H1 (cell line): ENCODE results near the gene CHPF. TPM values are rescaled to one million over a fixed set of nuclear protein-coding genes. Genes with fewer than 3 reads are reported as not detected.

Experiments used
- CTCF ChIA-PET: fragments of 300-600 bp; sonication (Branson Sonifier 250); formaldehyde crosslinking; loops from one replicate; lab custom pipeline; 2021; ENCODE audit not compliant: partially characterized antibody; lab: Charles Lee
- POLR2A ChIA-PET: fragments of 300-600 bp; sonication (Branson Sonifier 250); formaldehyde crosslinking; loops from one replicate; lab custom pipeline; 2021; ENCODE audit warnings: inconsistent platforms; ENCODE audit not compliant: partially characterized antibody; lab: Charles Lee
- DNase-seq, 2 experiments: peaks; one replicate each; pipeline versions ENCODE4 v3.0.0 to v3.0.0-alpha.2; 2010 to 2022; ENCODE audit warnings: low spot score in 2 of 2, low read depth in 1 of 2, mixed read lengths in 1 of 2
- FAIRE-seq: peaks from 2 replicates; lab custom pipeline; 2011; peaks lifted over from hg19 to GRCh38; lab: Jason Lieb, UNC
- H2AFZ ChIP-seq: 2 replicates; pipeline ENCODE4 v1.8.1; 2012; ENCODE audit warnings: low read length, inconsistent platforms
- H2AK5ac ChIP-seq: 2 replicates; pipeline ENCODE4 v1.6.1; 2013; ENCODE audit warnings: low read depth, low read length
- H2BK120ac ChIP-seq: replicated peaks from 2 replicates; pipeline ENCODE3; 2013; ENCODE audit warnings: low read depth, low read length, inconsistent platforms
- H2BK12ac ChIP-seq: 2 replicates; pipeline ENCODE4 v1.6.1; 2013; ENCODE audit warnings: low read depth, low read length
- H2BK15ac ChIP-seq: 2 replicates; pipeline ENCODE4 v1.6.1; 2013; ENCODE audit warnings: low read length
- H2BK20ac ChIP-seq: 2 replicates; pipeline ENCODE4 v1.6.1; 2013; ENCODE audit warnings: low read length
- H2BK5ac ChIP-seq: 2 replicates; pipeline ENCODE4 v1.6.1; 2013; ENCODE audit warnings: low read depth, low read length
- H3K14ac ChIP-seq: 2 replicates; pipeline ENCODE4 v1.6.1; 2013; ENCODE audit warnings: inconsistent platforms; ENCODE audit not compliant: insufficient read length
- H3K18ac ChIP-seq: 2 replicates; pipeline ENCODE4 v1.6.1; 2013; ENCODE audit warnings: low read length; ENCODE audit errors: extremely low read depth
- H3K23ac ChIP-seq: 2 replicates; pipeline ENCODE4 v1.6.1; 2013; ENCODE audit warnings: inconsistent platforms; ENCODE audit not compliant: insufficient read length
- H3K23me2 ChIP-seq: 2 replicates; pipeline ENCODE4 v1.6.1; 2013; ENCODE audit warnings: low read depth, low read length
- H3K27ac ChIP-seq: 2 replicates; pipeline ENCODE4 v1.6.1; 2011; ENCODE audit warnings: low read depth, low read length, inconsistent platforms
- H3K27me3 ChIP-seq, 4 experiments: replicated peaks in 1 of 4; 1 replicate in 1 of 4; 2 replicates in 3 of 4; pipeline versions ENCODE4 v1.6.1 to v1.8.1; 2011 to 2013; ENCODE audit warnings: low read length in 3 of 4, mild to moderate bottlenecking in 3 of 4, inconsistent platforms in 2 of 4, mixed read lengths in 2 of 4, moderate library complexity in 1 of 4; ENCODE audit not compliant: control insufficient read depth in 3 of 4, insufficient read depth in 3 of 4; ENCODE audit errors: extremely low read depth in 1 of 4
- H3K36me3 ChIP-seq, 4 experiments: 2 replicates each; pipeline versions ENCODE4 v1.6.1 to v1.8.1; 2011 to 2013; ENCODE audit warnings: mild to moderate bottlenecking in 4 of 4, low read length in 3 of 4, moderate library complexity in 2 of 4, control low read depth in 1 of 4, inconsistent platforms in 1 of 4; ENCODE audit not compliant: insufficient read depth in 4 of 4, control insufficient read depth in 2 of 4
- H3K4ac ChIP-seq: replicated peaks from 2 replicates; pipeline ENCODE3; 2013; ENCODE audit warnings: low read length, low read depth, mixed read lengths, inconsistent platforms; ENCODE audit not compliant: insufficient read length
- H3K4me1 ChIP-seq, 4 experiments: replicated peaks in 1 of 4; 1 replicate in 1 of 4; 2 replicates in 3 of 4; pipeline versions ENCODE4 v1.6.1 to v1.8.1; 2011 to 2013; ENCODE audit warnings: low read length in 3 of 4, inconsistent platforms in 2 of 4, mixed read lengths in 1 of 4; ENCODE audit not compliant: insufficient read depth in 4 of 4, control insufficient read depth in 3 of 4
- H3K4me2 ChIP-seq, 2 experiments: 2 replicates each; pipeline versions ENCODE4 v1.6.1 to v1.8.1; 2011 to 2013; ENCODE audit warnings: low read depth in 2 of 2, low read length in 2 of 2, control low read depth in 1 of 2, inconsistent platforms in 1 of 2, mild to moderate bottlenecking in 1 of 2; ENCODE audit not compliant: insufficient read depth in 1 of 2
- H3K4me3 ChIP-seq, 4 experiments: fragments of 200-600, 300-600 bp in 1 of 4; sonication (generic), shearing (Covaris generic), sonication (Bioruptor Twin) in 1 of 4; 2 replicates each; pipeline versions ENCODE4 v1.5.1 to v1.8.1; 2011 to 2016; ENCODE audit warnings: low read length in 4 of 4, low read depth in 3 of 4, control low read depth in 2 of 4, inconsistent platforms in 2 of 4, mild to moderate bottlenecking in 2 of 4, mixed read lengths in 1 of 4, moderate library complexity in 1 of 4; ENCODE audit not compliant: insufficient read depth in 2 of 4; ENCODE audit errors: extremely low read depth in 1 of 4
- H3K56ac ChIP-seq: replicated peaks from 2 replicates; pipeline ENCODE3; 2013; ENCODE audit warnings: low read depth, mild to moderate bottlenecking, mixed read lengths, low read length, inconsistent platforms; ENCODE audit not compliant: insufficient read length
- H3K79me1 ChIP-seq: 2 replicates; pipeline ENCODE4 v1.6.1; 2013; ENCODE audit warnings: low read depth, low read length, control low read depth
- H3K79me2 ChIP-seq, 2 experiments: 2 replicates each; pipeline versions ENCODE4 v1.6.1 to v1.8.1; 2012 to 2013; ENCODE audit warnings: low read length in 2 of 2, mild to moderate bottlenecking in 2 of 2, inconsistent platforms in 1 of 2; ENCODE audit not compliant: insufficient read depth in 2 of 2, control insufficient read depth in 1 of 2
- H3K9ac ChIP-seq, 4 experiments: replicated peaks in 1 of 4; 1 replicate in 1 of 4; 2 replicates in 3 of 4; pipeline versions ENCODE4 v1.6.1 to v1.8.1; 2011 to 2013; ENCODE audit warnings: low read depth in 3 of 4, low read length in 3 of 4, control low read depth in 2 of 4, mild to moderate bottlenecking in 2 of 4, moderate library complexity in 2 of 4, inconsistent platforms in 1 of 4; ENCODE audit errors: extremely low read depth in 1 of 4
- H3K9me3 ChIP-seq, 2 experiments: 2 replicates each; pipeline versions ENCODE4 v1.6.1 to v1.8.1; 2012 to 2013; ENCODE audit warnings: mild to moderate bottlenecking in 2 of 2, moderate library complexity in 2 of 2, control low read depth in 1 of 2, inconsistent platforms in 1 of 2, low read depth in 1 of 2, low read length in 1 of 2, mixed read lengths in 1 of 2; ENCODE audit not compliant: insufficient read depth in 2 of 2
- H4K20me1 ChIP-seq, 2 experiments: replicated peaks in 1 of 2; 2 replicates each; pipeline versions ENCODE3 to v1.8.1; 2011 to 2013; ENCODE audit warnings: inconsistent platforms in 2 of 2, low read length in 2 of 2, mild to moderate bottlenecking in 1 of 2; ENCODE audit not compliant: insufficient read depth in 2 of 2, control insufficient read depth in 1 of 2
- H4K5ac ChIP-seq: 2 replicates; pipeline ENCODE4 v1.6.1; 2013; ENCODE audit warnings: low read length, low read depth, mixed read lengths, inconsistent platforms; ENCODE audit not compliant: insufficient read length
- H4K8ac ChIP-seq: 2 replicates; pipeline ENCODE4 v1.8.0; 2013; ENCODE audit warnings: mild to moderate bottlenecking, moderate library complexity, low read length, inconsistent platforms; ENCODE audit not compliant: insufficient read depth; ENCODE audit errors: extremely low read depth
- H4K91ac ChIP-seq: replicated peaks from 2 replicates; pipeline ENCODE3; 2013; ENCODE audit warnings: low read length, mixed read lengths, inconsistent platforms; ENCODE audit not compliant: insufficient read length
- ASH2L ChIP-seq: fragments of 200-600, 300-600 bp; sonication (generic); IDR thresholded peaks from one replicate; pipeline ENCODE4 v1.7.1; 2017; ENCODE audit warnings: low read length
- EZH2 ChIP-seq: fragments of 200-600 bp; sonication (generic); IDR thresholded peaks from 2 replicates; pipeline ENCODE4 v1.7.1; 2012; ENCODE audit warnings: low read depth, mild to moderate bottlenecking, moderate library complexity, low read length, inconsistent platforms; ENCODE audit not compliant: severe bottlenecking
- FOSL1 ChIP-seq: IDR thresholded peaks from 2 replicates; pipeline ENCODE4 v1.6.1; 2011; ENCODE audit warnings: mild to moderate bottlenecking, low read depth, low read length, moderate library complexity; ENCODE audit not compliant: insufficient read depth
- KDM4A ChIP-seq: IDR thresholded peaks from one replicate; pipeline ENCODE4 v1.7.1; 2012; ENCODE audit warnings: low read depth, mild to moderate bottlenecking, moderate library complexity, low read length, inconsistent platforms; ENCODE audit not compliant: severe bottlenecking
- MAFK ChIP-seq: IDR thresholded peaks from 2 replicates; pipeline ENCODE4 v1.6.1; 2012; ENCODE audit warnings: low read depth, mild to moderate bottlenecking, improper control_type of control experiment, low read length
- POU5F1 ChIP-seq: IDR thresholded peaks from 2 replicates; pipeline ENCODE4 v1.6.1; 2011; ENCODE audit warnings: low read depth, mild to moderate bottlenecking, low read length, moderate library complexity
- RNF2 ChIP-seq: fragments of 200-900, 300-1000 bp; sonication (generic); IDR thresholded peaks from 2 replicates; pipeline ENCODE4 v1.7.1; 2016; ENCODE audit warnings: borderline replicate concordance, low read depth, mild to moderate bottlenecking, antibody characterized with exemption, low read length; ENCODE audit not compliant: poor library complexity, severe bottlenecking; ENCODE audit errors: missing control alignments
- SRF ChIP-seq: IDR thresholded peaks from 2 replicates; pipeline ENCODE4 v1.6.1; 2011; ENCODE audit warnings: mild to moderate bottlenecking, low read depth, low read length, moderate library complexity
- TEAD4 ChIP-seq: IDR thresholded peaks from 2 replicates; pipeline ENCODE4 v1.6.1; 2012; ENCODE audit warnings: low read depth, low read length, inconsistent platforms, mixed read lengths
- WGBS, 2 experiments: shearing (Covaris generic) in 1 of 2; methylation state at CpG; one replicate each; pipeline versions ENCODE4 v1.1.6 to v1.1.7; 2013 to 2015; ENCODE audit warnings: low lambda C conversion rate in 2 of 2, mixed read lengths in 2 of 2, inconsistent platforms in 1 of 2, low coverage in 1 of 2, missing lambda C conversion rate in 1 of 2; ENCODE audit not compliant: insufficient replicate concordance in 2 of 2, insufficient coverage in 1 of 2, insufficient read length in 1 of 2; ENCODE audit errors: extremely low coverage in 1 of 2, missing lambda C conversion rate in 1 of 2; 5-methylcytosine and 5-hydroxymethylcytosine counted together
- polyA plus RNA-seq, 7 experiments: library from polyadenylated mRNA; depleted of rRNA in 3 of 7; stranded (reverse) in 5 of 7; unstranded in 2 of 7; fragments of >200 nt in 5 of 7; fragments of 200-250 nt in 2 of 7; gene quantifications; 1 replicate in 5 of 7; 2 replicates in 1 of 7; 4 replicates in 1 of 7; pipeline versions ENCODE4 v1.2.1 to v1.2.3, GENCODE V29; 2011 to 2013; ENCODE audit warnings: missing spikeins in 2 of 7, mixed read lengths in 2 of 7
- total RNA-seq: library from RNA; stranded (reverse); fragmentation: NEBNext Ultra II Directional; extraction: Animal tissue kit (Norgen Biotek cat#: 25700); gene quantifications from 2 replicates; pipeline ENCODE4 v1.2.1, GENCODE V29; 2021
- TF ChIP-seq, protein P1 (sequence below): IDR thresholded peaks from 2 replicates; pipeline ENCODE4 v1.6.1; 2012; ENCODE audit warnings: inconsistent platforms

CHPF gene
- total and polyA plus RNA-seq, 2 of the 8 experiments (the other 6 are each of a cell fraction or from before 2014, with no cell fraction given), result 62.9 to 67.3 TPM

DNA sequence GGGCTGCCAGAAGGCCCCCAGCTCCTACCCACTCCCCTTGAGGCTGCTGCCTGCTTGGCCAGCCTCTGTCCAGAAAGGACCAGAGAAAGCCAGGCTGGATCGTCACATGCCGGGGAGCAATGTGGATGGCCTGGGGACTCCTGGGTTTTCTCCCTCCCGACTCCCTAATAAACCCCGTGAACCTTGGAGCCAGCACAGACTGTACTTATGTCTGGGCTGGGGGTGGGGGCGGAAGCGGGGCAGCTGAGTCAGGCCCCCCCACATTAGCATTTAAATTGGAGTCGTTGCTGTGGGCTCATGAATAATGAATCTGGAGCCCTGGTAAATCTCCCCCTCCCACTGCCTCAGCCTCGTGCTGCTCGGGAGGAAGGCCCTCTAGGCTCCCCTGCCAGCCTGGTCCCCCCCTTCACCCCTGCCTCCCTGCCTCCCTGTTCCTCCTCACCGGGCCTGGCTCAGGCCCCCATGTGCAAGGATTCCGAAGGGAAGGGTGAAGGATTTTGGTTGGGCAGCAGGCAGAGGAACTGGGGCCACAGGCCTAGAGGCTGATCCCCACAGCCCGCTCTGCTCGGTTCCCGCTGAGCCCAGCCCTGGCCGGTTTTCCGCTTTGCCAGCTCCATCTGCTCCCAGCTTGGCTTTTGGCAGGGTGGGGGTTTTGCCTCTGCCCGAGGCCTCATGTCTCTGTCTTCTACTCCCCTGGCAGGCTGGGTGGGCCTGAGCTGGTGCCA is 36.6 kb downstream of the CHPF start:
- POLR2A ChIA-PET, result interaction anchor here (0.5 to 11.0 kb wide), 14 partner anchors 11 to 564 kb away, joined by 3 to 216 read pairs (median 3); partner anchors contain the start of genes GMPPA and SPEG
- TF ChIP-seq ASH2L (peak; percentile 39), KDM4A (no peak), MAFK (no peak), SRF (no peak), FOSL1 (no peak), TEAD4 (no peak), EZH2 (no peak), POU5F1 (0 out of 2 replicates have a peak, but pooled peaks have one; percentile 12), RNF2 (no peak)
- TF ChIP-seq, protein P1, sequence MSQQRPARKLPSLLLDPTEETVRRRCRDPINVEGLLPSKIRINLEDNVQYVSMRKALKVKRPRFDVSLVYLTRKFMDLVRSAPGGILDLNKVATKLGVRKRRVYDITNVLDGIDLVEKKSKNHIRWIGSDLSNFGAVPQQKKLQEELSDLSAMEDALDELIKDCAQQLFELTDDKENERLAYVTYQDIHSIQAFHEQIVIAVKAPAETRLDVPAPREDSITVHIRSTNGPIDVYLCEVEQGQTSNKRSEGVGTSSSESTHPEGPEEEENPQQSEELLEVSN, result peak; percentile 80

More for the DNA sequence above, 36.6 kb downstream of the CHPF start:
- Histone ChIP-seq H3K36me3 (peaks cover 0 to 7% (median 0%) of the 10 kb centered on the region in 4 experiments; a peak in 2 of 8 replicates), H3K4me3 (peak overlapping the region in 1 of 4 experiments; percentile 3; a peak in 1 of 8 replicates), H3K27ac (peak overlapping the region; percentile 89; the same call in 1 of the 2 replicates), H3K9ac (peak overlapping the region in 3 of 4 experiments; percentile 26 to 54 (median 45); a peak in 4 of 7 replicates), H3K4me2 (peak overlapping the region; percentile 41 to 42), H3K4me1 (peaks cover 4 to 52% (median 44%) of the 10 kb centered on the region in 4 experiments), H2BK120ac (peak overlapping the region; percentile 97), H3K9me3 (no peaks in the 10 kb centered on the region), H2BK20ac (peak overlapping the region; percentile 98), H2BK15ac (peak overlapping the region; percentile 72; the same call in 1 of the 2 replicates), H2BK5ac (peak overlapping the region; percentile 99), H3K4ac (peak overlapping the region; percentile 89), H2AFZ (no peak overlapping the region), H2AK5ac (peak overlapping the region; percentile 97; the same call in 1 of the 2 replicates), H3K79me2 (no peaks in the 10 kb centered on the region), H4K91ac (peak overlapping the region; percentile 91), H3K56ac (peak overlapping the region; percentile 85), H2BK12ac (peak overlapping the region; percentile 95), H3K18ac (peak overlapping the region; percentile 96), H3K27me3 (peaks cover 0 to 8% (median 4%) of the 10 kb centered on the region in 4 experiments; a peak in 5 of 7 replicates), H4K8ac (peak overlapping the region; percentile 91; the same call in 1 of the 2 replicates), H3K14ac (no peak overlapping the region), H4K5ac (peak overlapping the region; percentile 70), H3K23ac (no peak overlapping the region), H4K20me1 (no peaks in the 10 kb centered on the region), H3K79me1 (no peaks in the 10 kb centered on the region; the same call in 1 of the 2 replicates), H3K23me2 (peaks cover 6% of the 10 kb centered on the region)
- DNase-seq, result peak in 1 of 2 experiments; percentile 80
- 21% methylated on average over 16 of the region's 17 CpGs; no CpG with 5 or more reads in 1 of the 2 experiments for WGBS, 2 experiments
- CTCF ChIA-PET, result interaction anchor here (1.0 to 113.1 kb wide), 8 partner anchors 18 to 107 kb away, joined by 3 to 7248 read pairs (median 23); partner anchors contain the start of genes DES, GMPPA and SPEG
- no peak for FAIRE-seq
